H1 (cell line): ENCODE data around the gene QRICH2. TPM values are rescaled to one million over a fixed set of nuclear protein-coding genes. Genes with fewer than 3 reads are reported as not detected.

ENCODE experiments used
- CTCF ChIA-PET: fragments of 300-600 bp; sonication (Branson Sonifier 250); formaldehyde crosslinking; loops from one replicate; lab custom pipeline; 2021; ENCODE audit not compliant: partially characterized antibody; lab: Charles Lee
- POLR2A ChIA-PET: fragments of 300-600 bp; sonication (Branson Sonifier 250); formaldehyde crosslinking; loops from one replicate; lab custom pipeline; 2021; ENCODE audit warnings: inconsistent platforms; ENCODE audit not compliant: partially characterized antibody; lab: Charles Lee
- DNase-seq, 2 experiments: peaks; one replicate each; pipeline versions ENCODE4 v3.0.0 to v3.0.0-alpha.2; 2010 to 2022; ENCODE audit warnings: low spot score in 2 of 2, low read depth in 1 of 2, mixed read lengths in 1 of 2
- FAIRE-seq: peaks from 2 replicates; lab custom pipeline; 2011; peaks lifted over from hg19 to GRCh38; lab: Jason Lieb, UNC
- H2AFZ ChIP-seq: 2 replicates; pipeline ENCODE4 v1.8.1; 2012; ENCODE audit warnings: low read length, inconsistent platforms
- H2AK5ac ChIP-seq: 2 replicates; pipeline ENCODE4 v1.6.1; 2013; ENCODE audit warnings: low read depth, low read length
- H2BK120ac ChIP-seq: replicated peaks from 2 replicates; pipeline ENCODE3; 2013; ENCODE audit warnings: low read depth, low read length, inconsistent platforms
- H2BK12ac ChIP-seq: 2 replicates; pipeline ENCODE4 v1.6.1; 2013; ENCODE audit warnings: low read depth, low read length
- H2BK15ac ChIP-seq: 2 replicates; pipeline ENCODE4 v1.6.1; 2013; ENCODE audit warnings: low read length
- H2BK20ac ChIP-seq: 2 replicates; pipeline ENCODE4 v1.6.1; 2013; ENCODE audit warnings: low read length
- H2BK5ac ChIP-seq: 2 replicates; pipeline ENCODE4 v1.6.1; 2013; ENCODE audit warnings: low read depth, low read length
- H3K14ac ChIP-seq: 2 replicates; pipeline ENCODE4 v1.6.1; 2013; ENCODE audit warnings: inconsistent platforms; ENCODE audit not compliant: insufficient read length
- H3K18ac ChIP-seq: 2 replicates; pipeline ENCODE4 v1.6.1; 2013; ENCODE audit warnings: low read length; ENCODE audit errors: extremely low read depth
- H3K23ac ChIP-seq: 2 replicates; pipeline ENCODE4 v1.6.1; 2013; ENCODE audit warnings: inconsistent platforms; ENCODE audit not compliant: insufficient read length
- H3K23me2 ChIP-seq: 2 replicates; pipeline ENCODE4 v1.6.1; 2013; ENCODE audit warnings: low read depth, low read length
- H3K27ac ChIP-seq: 2 replicates; pipeline ENCODE4 v1.6.1; 2011; ENCODE audit warnings: low read depth, low read length, inconsistent platforms
- H3K27me3 ChIP-seq, 4 experiments: replicated peaks in 1 of 4; 1 replicate in 1 of 4; 2 replicates in 3 of 4; pipeline versions ENCODE4 v1.6.1 to v1.8.1; 2011 to 2013; ENCODE audit warnings: low read length in 3 of 4, mild to moderate bottlenecking in 3 of 4, inconsistent platforms in 2 of 4, mixed read lengths in 2 of 4, moderate library complexity in 1 of 4; ENCODE audit not compliant: control insufficient read depth in 3 of 4, insufficient read depth in 3 of 4; ENCODE audit errors: extremely low read depth in 1 of 4
- H3K36me3 ChIP-seq, 4 experiments: 2 replicates each; pipeline versions ENCODE4 v1.6.1 to v1.8.1; 2011 to 2013; ENCODE audit warnings: mild to moderate bottlenecking in 4 of 4, low read length in 3 of 4, moderate library complexity in 2 of 4, control low read depth in 1 of 4, inconsistent platforms in 1 of 4; ENCODE audit not compliant: insufficient read depth in 4 of 4, control insufficient read depth in 2 of 4
- H3K4ac ChIP-seq: replicated peaks from 2 replicates; pipeline ENCODE3; 2013; ENCODE audit warnings: low read length, low read depth, mixed read lengths, inconsistent platforms; ENCODE audit not compliant: insufficient read length
- H3K4me1 ChIP-seq, 4 experiments: replicated peaks in 1 of 4; 1 replicate in 1 of 4; 2 replicates in 3 of 4; pipeline versions ENCODE4 v1.6.1 to v1.8.1; 2011 to 2013; ENCODE audit warnings: low read length in 3 of 4, inconsistent platforms in 2 of 4, mixed read lengths in 1 of 4; ENCODE audit not compliant: insufficient read depth in 4 of 4, control insufficient read depth in 3 of 4
- H3K4me2 ChIP-seq, 2 experiments: 2 replicates each; pipeline versions ENCODE4 v1.6.1 to v1.8.1; 2011 to 2013; ENCODE audit warnings: low read depth in 2 of 2, low read length in 2 of 2, control low read depth in 1 of 2, inconsistent platforms in 1 of 2, mild to moderate bottlenecking in 1 of 2; ENCODE audit not compliant: insufficient read depth in 1 of 2
- H3K4me3 ChIP-seq, 4 experiments: fragments of 200-600, 300-600 bp in 1 of 4; sonication (generic), shearing (Covaris generic), sonication (Bioruptor Twin) in 1 of 4; 2 replicates each; pipeline versions ENCODE4 v1.5.1 to v1.8.1; 2011 to 2016; ENCODE audit warnings: low read length in 4 of 4, low read depth in 3 of 4, control low read depth in 2 of 4, inconsistent platforms in 2 of 4, mild to moderate bottlenecking in 2 of 4, mixed read lengths in 1 of 4, moderate library complexity in 1 of 4; ENCODE audit not compliant: insufficient read depth in 2 of 4; ENCODE audit errors: extremely low read depth in 1 of 4
- H3K56ac ChIP-seq: replicated peaks from 2 replicates; pipeline ENCODE3; 2013; ENCODE audit warnings: low read depth, mild to moderate bottlenecking, mixed read lengths, low read length, inconsistent platforms; ENCODE audit not compliant: insufficient read length
- H3K79me1 ChIP-seq: 2 replicates; pipeline ENCODE4 v1.6.1; 2013; ENCODE audit warnings: low read depth, low read length, control low read depth
- H3K79me2 ChIP-seq, 2 experiments: 2 replicates each; pipeline versions ENCODE4 v1.6.1 to v1.8.1; 2012 to 2013; ENCODE audit warnings: low read length in 2 of 2, mild to moderate bottlenecking in 2 of 2, inconsistent platforms in 1 of 2; ENCODE audit not compliant: insufficient read depth in 2 of 2, control insufficient read depth in 1 of 2
- H3K9ac ChIP-seq, 4 experiments: replicated peaks in 1 of 4; 1 replicate in 1 of 4; 2 replicates in 3 of 4; pipeline versions ENCODE4 v1.6.1 to v1.8.1; 2011 to 2013; ENCODE audit warnings: low read depth in 3 of 4, low read length in 3 of 4, control low read depth in 2 of 4, mild to moderate bottlenecking in 2 of 4, moderate library complexity in 2 of 4, inconsistent platforms in 1 of 4; ENCODE audit errors: extremely low read depth in 1 of 4
- H3K9me3 ChIP-seq, 2 experiments: 2 replicates each; pipeline versions ENCODE4 v1.6.1 to v1.8.1; 2012 to 2013; ENCODE audit warnings: mild to moderate bottlenecking in 2 of 2, moderate library complexity in 2 of 2, control low read depth in 1 of 2, inconsistent platforms in 1 of 2, low read depth in 1 of 2, low read length in 1 of 2, mixed read lengths in 1 of 2; ENCODE audit not compliant: insufficient read depth in 2 of 2
- H4K20me1 ChIP-seq, 2 experiments: replicated peaks in 1 of 2; 2 replicates each; pipeline versions ENCODE3 to v1.8.1; 2011 to 2013; ENCODE audit warnings: inconsistent platforms in 2 of 2, low read length in 2 of 2, mild to moderate bottlenecking in 1 of 2; ENCODE audit not compliant: insufficient read depth in 2 of 2, control insufficient read depth in 1 of 2
- H4K5ac ChIP-seq: 2 replicates; pipeline ENCODE4 v1.6.1; 2013; ENCODE audit warnings: low read length, low read depth, mixed read lengths, inconsistent platforms; ENCODE audit not compliant: insufficient read length
- H4K8ac ChIP-seq: 2 replicates; pipeline ENCODE4 v1.8.0; 2013; ENCODE audit warnings: mild to moderate bottlenecking, moderate library complexity, low read length, inconsistent platforms; ENCODE audit not compliant: insufficient read depth; ENCODE audit errors: extremely low read depth
- H4K91ac ChIP-seq: replicated peaks from 2 replicates; pipeline ENCODE3; 2013; ENCODE audit warnings: low read length, mixed read lengths, inconsistent platforms; ENCODE audit not compliant: insufficient read length
- PHF8 ChIP-seq: fragments of 200-600 bp; sonication (generic); conservative IDR thresholded peaks from 2 replicates; pipeline ENCODE4 v1.7.1; 2012; ENCODE audit warnings: low read depth, mild to moderate bottlenecking, inconsistent platforms, low read length, moderate library complexity
- SRF ChIP-seq: IDR thresholded peaks from 2 replicates; pipeline ENCODE4 v1.6.1; 2011; ENCODE audit warnings: mild to moderate bottlenecking, low read depth, low read length, moderate library complexity
- WGBS, 2 experiments: shearing (Covaris generic) in 1 of 2; methylation state at CpG; one replicate each; pipeline versions ENCODE4 v1.1.6 to v1.1.7; 2013 to 2015; ENCODE audit warnings: low lambda C conversion rate in 2 of 2, mixed read lengths in 2 of 2, inconsistent platforms in 1 of 2, low coverage in 1 of 2, missing lambda C conversion rate in 1 of 2; ENCODE audit not compliant: insufficient replicate concordance in 2 of 2, insufficient coverage in 1 of 2, insufficient read length in 1 of 2; ENCODE audit errors: extremely low coverage in 1 of 2, missing lambda C conversion rate in 1 of 2; 5-methylcytosine and 5-hydroxymethylcytosine counted together
- long read RNA-seq, 2 experiments: library from RNA in 1 of 2; library from capped mRNA in 1 of 2; stranded (forward); transcript quantifications; one replicate each; pipeline ENCODE4 v2.0.0, GENCODE V29; 2021; ENCODE audit warnings: inconsistent platforms in 1 of 2
- polyA minus RNA-seq, 3 experiments: library from RNA; depleted of rRNA, polyadenylated mRNA; stranded (reverse); fragments of >200 nt; gene quantifications; 1 replicate in 2 of 3; 2 replicates in 1 of 3; pipeline ENCODE4 v1.2.3, GENCODE V29; 2011
- polyA plus RNA-seq, 7 experiments: library from polyadenylated mRNA; depleted of rRNA in 3 of 7; stranded (reverse) in 5 of 7; unstranded in 2 of 7; fragments of >200 nt in 5 of 7; fragments of 200-250 nt in 2 of 7; gene quantifications; 1 replicate in 5 of 7; 2 replicates in 1 of 7; 4 replicates in 1 of 7; pipeline versions ENCODE4 v1.2.1 to v1.2.3, GENCODE V29; 2011 to 2013; ENCODE audit warnings: missing spikeins in 2 of 7, mixed read lengths in 2 of 7
- total RNA-seq: library from RNA; stranded (reverse); fragmentation: NEBNext Ultra II Directional; extraction: Animal tissue kit (Norgen Biotek cat#: 25700); gene quantifications from 2 replicates; pipeline ENCODE4 v1.2.1, GENCODE V29; 2021
- TF ChIP-seq, protein P1 (sequence below), 3 experiments: IDR thresholded peaks; 1 replicate in 2 of 3; 2 replicates in 1 of 3; pipeline versions ENCODE4 v1.5.1 to v1.6.1; 2011; ENCODE audit warnings: low read length in 3 of 3, mild to moderate bottlenecking in 3 of 3, inconsistent platforms in 2 of 3, low read depth in 1 of 3, moderate library complexity in 1 of 3; ENCODE audit not compliant: insufficient read depth in 1 of 3; ENCODE audit errors: control extremely low read depth in 1 of 3

The QRICH2 gene, protein sequence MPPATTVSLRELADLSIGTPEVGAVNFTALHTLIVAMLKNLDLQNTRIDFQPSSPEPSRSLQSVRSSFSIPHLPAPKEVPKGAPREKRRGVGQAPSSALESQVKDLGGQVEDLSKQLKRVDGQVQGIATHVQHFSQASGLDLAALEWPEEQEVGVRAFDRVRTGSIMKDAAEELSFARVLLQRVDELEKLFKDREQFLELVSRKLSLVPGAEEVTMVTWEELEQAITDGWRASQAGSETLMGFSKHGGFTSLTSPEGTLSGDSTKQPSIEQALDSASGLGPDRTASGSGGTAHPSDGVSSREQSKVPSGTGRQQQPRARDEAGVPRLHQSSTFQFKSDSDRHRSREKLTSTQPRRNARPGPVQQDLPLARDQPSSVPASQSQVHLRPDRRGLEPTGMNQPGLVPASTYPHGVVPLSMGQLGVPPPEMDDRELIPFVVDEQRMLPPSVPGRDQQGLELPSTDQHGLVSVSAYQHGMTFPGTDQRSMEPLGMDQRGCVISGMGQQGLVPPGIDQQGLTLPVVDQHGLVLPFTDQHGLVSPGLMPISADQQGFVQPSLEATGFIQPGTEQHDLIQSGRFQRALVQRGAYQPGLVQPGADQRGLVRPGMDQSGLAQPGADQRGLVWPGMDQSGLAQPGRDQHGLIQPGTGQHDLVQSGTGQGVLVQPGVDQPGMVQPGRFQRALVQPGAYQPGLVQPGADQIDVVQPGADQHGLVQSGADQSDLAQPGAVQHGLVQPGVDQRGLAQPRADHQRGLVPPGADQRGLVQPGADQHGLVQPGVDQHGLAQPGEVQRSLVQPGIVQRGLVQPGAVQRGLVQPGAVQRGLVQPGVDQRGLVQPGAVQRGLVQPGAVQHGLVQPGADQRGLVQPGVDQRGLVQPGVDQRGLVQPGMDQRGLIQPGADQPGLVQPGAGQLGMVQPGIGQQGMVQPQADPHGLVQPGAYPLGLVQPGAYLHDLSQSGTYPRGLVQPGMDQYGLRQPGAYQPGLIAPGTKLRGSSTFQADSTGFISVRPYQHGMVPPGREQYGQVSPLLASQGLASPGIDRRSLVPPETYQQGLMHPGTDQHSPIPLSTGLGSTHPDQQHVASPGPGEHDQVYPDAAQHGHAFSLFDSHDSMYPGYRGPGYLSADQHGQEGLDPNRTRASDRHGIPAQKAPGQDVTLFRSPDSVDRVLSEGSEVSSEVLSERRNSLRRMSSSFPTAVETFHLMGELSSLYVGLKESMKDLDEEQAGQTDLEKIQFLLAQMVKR (N-terminal part only)
- 2.8 and 3.2 TPM in 2 replicates for total RNA-seq
- polyA plus RNA-seq (2011; rRNA removed): 3.8 and 4.9 TPM in 2 replicates
- 4.8 TPM for polyA plus RNA-seq (2011; cell fraction: cytosol; rRNA removed)
- polyA plus RNA-seq (2011; cell fraction: nucleus; rRNA removed): 18.4 TPM
- polyA plus RNA-seq (2012, experiment 1 of 2): 2.8 to 4.6 TPM (median 3.9 TPM) in 4 replicates
- 0.89 TPM for polyA plus RNA-seq (2012, experiment 2 of 2)
- 1.4 TPM for polyA plus RNA-seq (2013, experiment 1 of 2)
- polyA plus RNA-seq (2013, experiment 2 of 2): 1.0 TPM
- polyA minus RNA-seq (2011; rRNA and poly(A)+ RNA removed): 10.8 and 11.1 TPM in 2 replicates
- 2.0 TPM for polyA minus RNA-seq (2011; cell fraction: cytosol; rRNA and poly(A)+ RNA removed)
- polyA minus RNA-seq (2011; cell fraction: nucleus; rRNA and poly(A)+ RNA removed): 5.4 TPM
- long read RNA-seq, experiment 1, partial matches to known transcripts: 1 of 1 reads
- long read RNA-seq, experiment 1, other reads (novel, unspliced or antisense): 0 of 1 reads
- long read RNA-seq, experiment 2: 0 reads

DNA sequence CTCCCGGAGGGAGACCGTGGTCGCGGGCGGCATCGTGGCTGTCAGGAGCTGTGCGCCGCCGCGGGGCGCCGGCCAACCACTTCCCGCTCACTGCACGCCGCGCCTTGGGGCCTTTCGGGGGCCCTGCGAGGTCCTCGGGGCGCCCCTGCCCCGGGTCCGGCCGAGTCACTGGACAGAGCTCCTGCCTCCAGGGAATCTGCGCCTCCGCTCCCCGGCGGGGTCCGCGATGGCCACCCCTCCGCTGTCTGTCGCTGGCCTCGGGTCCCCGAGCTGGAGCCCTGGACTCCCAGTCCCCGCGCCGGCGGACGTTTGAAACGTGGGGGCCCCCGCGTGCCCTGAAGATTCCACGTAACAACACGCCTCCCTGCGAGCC lies at the start of gene QRICH2:
QRICH2 (minus strand) TSS at position 311 of the 373 bp plus-strand sequence; CDS start at position 33, 278 bp downstream.
- no peak within 1 kb of the TSS for H3K4me2 ChIP-seq
- H2BK120ac ChIP-seq: no peak within 1 kb of the TSS
- WGBS, 2 experiments: 97% methylated on average over 38 of the region's 44 CpGs; no CpG with 5 or more reads in 1 of the 2 experiments
- no peak within 1 kb of the TSS for H2AFZ ChIP-seq
- H2AK5ac ChIP-seq: no peak within 1 kb of the TSS
- no peak within 1 kb of the TSS for H3K27ac ChIP-seq
- no peak within 1 kb of the TSS for H3K14ac ChIP-seq
- no peak within 1 kb of the TSS for H3K23ac ChIP-seq
- no peaks in the 10 kb centered on the region for H3K9me3 ChIP-seq
- H3K79me1 ChIP-seq: no peaks in the 10 kb centered on the region
- H3K36me3 ChIP-seq: peaks cover 0 to 19% (median 8%) of the 10 kb centered on the region in 4 experiments; a peak in 7 of 8 replicates
- no peak within 1 kb of the TSS for H3K4ac ChIP-seq
- no peaks in the 10 kb centered on the region for H3K27me3 ChIP-seq
- no peak within 1 kb of the TSS for H2BK20ac ChIP-seq
- no peaks in the 10 kb centered on the region for H3K23me2 ChIP-seq
- H3K9ac ChIP-seq: no peak within 1 kb of the TSS
- no peak within 1 kb of the TSS for H3K56ac ChIP-seq
- no peak within 1 kb of the TSS for H3K4me3 ChIP-seq
- H4K5ac ChIP-seq: no peak within 1 kb of the TSS
- FAIRE-seq (no peak), DNase-seq (no peak)
- H3K79me2 ChIP-seq: no peaks in the 10 kb centered on the region
- H4K91ac ChIP-seq: no peak within 1 kb of the TSS
- ChIA-PET POLR2A (interaction anchor here (0.7 kb wide), 1 partner anchor 89 kb away, joined by 3 read pairs; no protein-coding TSS in a partner anchor), CTCF (interaction anchor here (0.8 to 11.5 kb wide), 8 partner anchors 9 to 187 kb away, joined by 3 to 161 read pairs (median 6); partner anchors contain the start of gene SPHK1)
- H4K8ac ChIP-seq: peak within 1 kb of the TSS; percentile 51; the same call in 1 of the 2 replicates
- no peak within 1 kb of the TSS for H3K18ac ChIP-seq
- H4K20me1 ChIP-seq: peaks cover 1 to 2% of the 10 kb centered on the region in 2 experiments
- no peak within 1 kb of the TSS for H2BK15ac ChIP-seq
- no peak within 1 kb of the TSS; the same call in 1 of the 2 replicates for H2BK5ac ChIP-seq
- H2BK12ac ChIP-seq: no peak within 1 kb of the TSS
- H3K4me1 ChIP-seq: no peaks in the 10 kb centered on the region
- no peak for TF ChIP-seq SRF
- TF ChIP-seq, protein P1, sequence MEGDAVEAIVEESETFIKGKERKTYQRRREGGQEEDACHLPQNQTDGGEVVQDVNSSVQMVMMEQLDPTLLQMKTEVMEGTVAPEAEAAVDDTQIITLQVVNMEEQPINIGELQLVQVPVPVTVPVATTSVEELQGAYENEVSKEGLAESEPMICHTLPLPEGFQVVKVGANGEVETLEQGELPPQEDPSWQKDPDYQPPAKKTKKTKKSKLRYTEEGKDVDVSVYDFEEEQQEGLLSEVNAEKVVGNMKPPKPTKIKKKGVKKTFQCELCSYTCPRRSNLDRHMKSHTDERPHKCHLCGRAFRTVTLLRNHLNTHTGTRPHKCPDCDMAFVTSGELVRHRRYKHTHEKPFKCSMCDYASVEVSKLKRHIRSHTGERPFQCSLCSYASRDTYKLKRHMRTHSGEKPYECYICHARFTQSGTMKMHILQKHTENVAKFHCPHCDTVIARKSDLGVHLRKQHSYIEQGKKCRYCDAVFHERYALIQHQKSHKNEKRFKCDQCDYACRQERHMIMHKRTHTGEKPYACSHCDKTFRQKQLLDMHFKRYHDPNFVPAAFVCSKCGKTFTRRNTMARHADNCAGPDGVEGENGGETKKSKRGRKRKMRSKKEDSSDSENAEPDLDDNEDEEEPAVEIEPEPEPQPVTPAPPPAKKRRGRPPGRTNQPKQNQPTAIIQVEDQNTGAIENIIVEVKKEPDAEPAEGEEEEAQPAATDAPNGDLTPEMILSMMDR (IDR thresholded peaks at IDR 0.05; ENCODE audit: control extremely low read depth in 1 of 3, insufficient read depth in 1 of 3, low read depth in 1 of 3, low read length in 3 of 3): no peak
- TF ChIP-seq PHF8: no peak
